GM12875 (cell line): ENCODE results near the gene SERINC5.

Experiments used
- H3K4me3 ChIP-seq: one replicate; pipeline ENCODE4 v1.5.1; 2011; ENCODE audit warnings: low read depth, low read length, control low read depth
- CTCF ChIP-seq: IDR thresholded peaks from 2 replicates; pipeline ENCODE4 v1.5.1; 2011; ENCODE audit warnings: low read depth, mild to moderate bottlenecking, control low read depth, inconsistent platforms, low read length, moderate library complexity, borderline replicate concordance; ENCODE audit not compliant: insufficient read depth

The SERINC5 gene

GRCh38 chr5:80227979-80228596 is 27.8 kb downstream of the SERINC5 start:
- TF ChIP-seq CTCF = no peak
- H3K4me3 ChIP-seq = no peak overlapping the region

GRCh38 chr5:80225934-80226326 is 29.9 kb downstream of the SERINC5 start:
- H3K4me3 ChIP-seq = no peak overlapping the region
- no peak for TF ChIP-seq CTCF

GRCh38 chr5:80225189-80225933 is 30.5 kb downstream of the SERINC5 start:
- no peak overlapping the region for H3K4me3 ChIP-seq
- no peak for TF ChIP-seq CTCF

GRCh38 chr5:80223561-80223960 is 32.3 kb downstream of the SERINC5 start:
- no peak overlapping the region for H3K4me3 ChIP-seq
- TF ChIP-seq CTCF = no peak

- no peak overlapping the region for H3K4me3 ChIP-seq
- TF ChIP-seq CTCF = no peak
Observed at GRCh38 chr5:80220245-80220897, 35.5 kb downstream of the SERINC5 start.

- H3K4me3 ChIP-seq = no peak overlapping the region
- TF ChIP-seq CTCF = no peak
Observed at GRCh38 chr5:80219391-80219790, 36.5 kb downstream of the SERINC5 start.
